SK-N-DZ (cell line): ENCODE data around the gene ALDH1A3. TPM values are rescaled to one million over a fixed set of nuclear protein-coding genes. Genes with fewer than 3 reads are reported as not detected.
"Not testable (repeated sequence)": the region's sequence is repeated elsewhere in the genome, so short reads cannot be mapped to it uniquely, and the experiment has no call there.

Experiments used
- DNase-seq: peaks from one replicate; pipeline ENCODE4 v3.0.0-alpha.2; 2015; ENCODE audit warnings: low spot score
- polyA plus RNA-seq, 2 experiments: library from polyadenylated mRNA; depleted of rRNA; stranded (reverse); fragments of >200 nt; gene quantifications; 2 replicates each; pipeline ENCODE4 v1.2.3, GENCODE V29; 2014

Gene ALDH1A3
- 0.09 TPM in 1 of 2 replicates, not detected in the other for polyA plus RNA-seq (2014; cell fraction: cytosol; rRNA removed)
- not detected in 2 replicates for polyA plus RNA-seq (2014; cell fraction: nucleus; rRNA removed)

DNA sequence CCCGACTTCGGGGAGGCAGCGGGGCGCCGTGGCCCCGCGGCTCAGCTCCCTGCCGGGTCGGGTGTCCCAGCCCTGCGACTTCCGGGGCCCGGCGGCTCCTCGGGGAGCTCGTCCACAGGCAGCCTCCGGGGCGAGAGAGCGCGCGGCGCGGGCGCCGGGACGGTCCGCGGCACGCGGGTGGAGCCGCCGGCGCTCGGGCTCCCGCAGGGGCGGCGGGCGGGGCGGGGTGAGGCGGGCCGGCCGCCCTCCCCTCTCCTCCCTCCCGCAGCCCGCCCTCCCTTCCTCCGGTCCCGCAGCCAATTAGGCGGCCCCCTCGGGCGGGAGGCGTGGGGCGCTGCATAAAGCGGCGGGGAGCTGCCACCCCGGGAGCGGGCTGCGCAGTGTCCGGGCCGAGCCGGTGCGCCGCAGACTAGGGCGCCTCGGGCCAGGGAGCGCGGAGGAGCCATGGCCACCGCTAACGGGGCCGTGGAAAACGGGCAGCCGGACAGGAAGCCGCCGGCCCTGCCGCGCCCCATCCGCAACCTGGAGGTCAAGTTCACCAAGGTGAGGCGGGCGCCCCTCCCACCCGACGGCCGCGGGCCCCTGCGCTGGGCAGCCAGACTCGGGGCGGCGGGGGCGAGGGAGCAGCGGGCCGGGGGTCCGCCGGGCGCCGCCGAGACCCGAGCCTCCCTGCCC lies at the start of gene ALDH1A3:
Gene ALDH1A3, plus strand, starts transcription at position 368 of the 675 bp plus-strand sequence. Its CDS starts 77 bp downstream, at position 445.
- no peak for DNase-seq

- no peak for DNase-seq
Observed at GRCh38 chr15:100831467-100831866, 48.2 kb upstream of the ALDH1A3 start.

DNA sequence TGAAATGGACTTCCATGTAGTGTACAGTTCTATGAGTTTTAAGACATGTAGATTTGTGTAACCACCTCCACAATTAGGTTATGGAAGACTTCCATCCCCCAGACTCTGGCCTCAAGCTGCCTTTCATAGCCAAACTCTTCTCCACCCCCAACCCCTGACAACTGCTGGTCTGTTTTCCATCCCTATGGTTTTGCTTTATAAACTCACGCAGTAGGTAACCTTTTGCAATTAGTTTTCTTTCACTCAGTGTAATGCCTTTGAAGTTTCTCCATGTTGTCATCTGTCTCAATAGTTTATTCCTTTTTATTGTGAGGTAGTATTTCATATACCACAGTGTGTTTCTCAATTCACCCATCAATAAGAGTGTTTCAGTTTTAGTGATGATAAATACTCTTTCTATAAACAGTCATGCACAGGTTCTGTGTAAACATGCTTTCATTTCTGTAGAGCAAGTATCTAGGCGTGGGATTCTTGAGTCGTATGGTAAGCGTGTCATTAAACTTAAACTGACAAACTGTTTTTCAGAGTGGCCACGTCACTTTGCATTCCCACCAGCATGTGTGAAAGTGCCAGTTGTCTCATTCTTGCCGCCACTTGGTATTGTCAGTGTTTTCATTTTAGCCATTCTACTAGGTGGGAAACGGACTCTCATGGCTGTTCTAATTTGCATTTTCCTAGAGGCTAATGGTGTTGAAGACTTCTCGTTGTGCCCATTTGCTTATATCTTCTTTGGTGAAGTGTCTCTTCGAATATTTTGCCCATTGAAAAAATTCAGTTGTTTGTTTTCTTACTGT lies 47.3 kb upstream of the ALDH1A3 start:
- DNase-seq: no peak

GRCh38 chr15:100833417-100834389 lies 45.9 kb upstream of the ALDH1A3 start:
- DNase-seq: no peak

GRCh38 chr15:100834731-100835130 lies 44.9 kb upstream of the ALDH1A3 start:
- no peak for DNase-seq

DNA sequence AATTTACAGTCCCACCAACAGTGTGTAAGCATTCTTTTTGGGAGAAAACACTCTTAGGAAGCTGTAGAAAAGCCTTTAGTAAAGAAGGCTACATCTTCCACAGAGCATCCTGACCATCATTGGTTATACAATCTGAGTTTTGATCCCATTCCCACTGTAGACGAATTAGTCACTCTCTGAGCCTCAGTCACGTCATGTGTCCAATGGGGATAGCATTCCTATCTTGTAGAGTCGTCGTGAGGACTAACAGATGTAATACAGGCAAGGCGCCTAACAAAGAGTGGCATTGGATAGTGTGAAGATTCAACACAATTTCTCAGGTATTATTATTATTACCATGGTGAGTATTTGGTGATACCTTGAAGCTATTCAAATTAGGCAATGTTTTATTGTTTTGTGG lies 44.0 kb upstream of the ALDH1A3 start:
- DNase-seq: no peak

- DNase-seq: no peak
Observed at GRCh38 chr15:100836501-100836900, 43.1 kb upstream of the ALDH1A3 start.

DNA sequence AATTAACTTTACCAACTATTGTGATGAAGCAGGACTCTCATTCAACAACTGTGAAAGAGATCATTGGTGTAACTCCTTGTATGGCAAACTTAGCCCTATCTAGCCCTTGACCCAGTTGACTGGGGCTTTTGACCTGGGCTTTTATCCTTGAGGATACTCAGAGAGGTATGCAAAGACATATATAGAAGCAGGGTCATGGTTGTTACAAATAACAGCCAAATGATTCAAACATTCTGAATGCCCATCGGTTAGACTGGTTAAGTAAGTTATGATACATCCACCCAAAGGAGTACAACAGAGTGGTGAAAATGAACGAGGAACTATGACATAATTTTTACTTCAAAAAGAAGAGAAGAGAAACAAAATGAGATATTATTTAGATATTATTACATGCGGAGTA lies 38.2 kb upstream of the ALDH1A3 start:
- no peak for DNase-seq

DNA sequence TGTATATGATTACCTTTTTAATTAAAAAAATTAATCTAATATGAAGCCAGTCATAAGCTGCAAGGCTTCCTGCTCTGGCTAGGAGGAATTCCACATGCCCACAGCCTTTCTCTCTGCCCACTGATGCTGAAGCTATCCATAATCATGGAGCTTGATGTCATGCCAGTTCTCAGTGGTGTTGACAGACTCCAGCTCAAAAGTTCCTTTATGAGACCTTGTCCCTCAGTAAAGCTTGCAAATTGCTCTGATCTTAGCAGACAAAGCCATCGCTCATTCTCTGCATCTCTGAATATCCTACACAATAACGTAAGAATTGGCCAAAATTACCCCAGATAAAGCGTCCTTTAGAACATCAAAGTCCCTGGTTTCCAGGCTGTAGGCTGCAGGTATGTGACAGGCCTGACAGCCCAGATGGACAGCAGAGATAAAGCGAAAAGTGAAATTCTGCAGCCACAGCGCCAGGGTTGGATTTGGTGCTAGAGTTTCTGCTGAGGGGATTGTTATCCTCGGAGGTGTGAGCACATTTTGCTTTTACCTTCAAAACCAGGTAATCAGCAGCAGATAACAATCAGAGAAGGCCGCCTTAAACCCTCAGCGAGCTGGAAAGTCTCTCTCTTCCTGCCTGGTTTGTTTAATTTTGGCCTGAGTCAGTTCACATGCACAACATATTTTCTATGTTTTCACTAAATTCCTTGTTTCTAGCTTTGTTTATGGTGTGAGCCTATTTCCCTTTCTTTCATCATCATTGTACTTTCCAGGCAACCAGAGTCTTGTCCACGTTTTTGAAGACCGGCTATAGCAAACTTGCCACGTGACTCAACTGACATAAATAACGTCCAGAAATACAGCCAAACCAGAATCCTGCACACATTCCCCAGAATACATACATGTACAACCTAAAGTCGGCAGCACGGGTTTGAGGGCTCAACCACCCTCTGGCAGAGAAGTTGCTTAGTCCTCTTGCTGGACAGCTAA lies 36.6 kb upstream of the ALDH1A3 start:
- peak; percentile 79 for DNase-seq

GRCh38 chr15:100844167-100844566 lies 35.5 kb upstream of the ALDH1A3 start:
- DNase-seq: no peak

DNA sequence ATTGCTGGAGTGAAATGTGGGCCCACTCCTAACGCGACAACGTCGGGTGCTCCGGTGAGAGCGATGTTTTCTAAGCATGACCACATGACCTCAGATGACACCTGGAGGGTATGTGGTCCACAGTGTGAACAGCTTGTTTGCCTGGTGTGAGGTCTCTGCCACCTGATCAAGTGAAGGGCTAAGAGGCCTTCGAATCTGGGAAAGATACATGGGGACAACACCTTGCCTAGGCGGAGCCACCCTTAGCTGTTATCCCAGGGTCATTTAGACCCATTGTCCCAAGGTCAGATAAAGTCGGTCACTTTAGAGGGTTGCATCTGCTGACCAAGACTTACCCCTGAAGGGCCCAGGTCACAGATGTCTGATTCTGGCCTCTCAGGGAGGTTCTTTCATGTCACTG lies 34.9 kb upstream of the ALDH1A3 start:
- no peak for DNase-seq

DNA sequence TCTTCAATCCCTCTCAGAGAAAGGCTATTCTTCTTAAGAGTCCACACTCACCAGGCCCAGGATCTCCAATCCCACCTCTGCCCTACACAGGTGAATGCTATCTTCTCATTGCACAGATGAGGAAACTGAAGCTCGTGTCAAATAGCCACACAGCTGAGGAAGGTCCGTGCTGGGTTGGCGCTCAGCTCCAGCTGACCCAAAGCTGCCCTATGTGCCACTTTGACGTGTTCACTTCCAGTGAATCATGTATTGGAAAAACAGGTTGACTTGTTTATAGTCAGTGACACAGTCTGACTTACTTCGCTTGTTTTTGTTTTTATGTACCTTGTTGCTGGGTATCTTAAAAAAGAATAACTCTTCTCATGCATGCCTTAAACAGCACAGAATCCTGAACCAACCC lies 32.4 kb upstream of the ALDH1A3 start:
- DNase-seq: no peak

DNA sequence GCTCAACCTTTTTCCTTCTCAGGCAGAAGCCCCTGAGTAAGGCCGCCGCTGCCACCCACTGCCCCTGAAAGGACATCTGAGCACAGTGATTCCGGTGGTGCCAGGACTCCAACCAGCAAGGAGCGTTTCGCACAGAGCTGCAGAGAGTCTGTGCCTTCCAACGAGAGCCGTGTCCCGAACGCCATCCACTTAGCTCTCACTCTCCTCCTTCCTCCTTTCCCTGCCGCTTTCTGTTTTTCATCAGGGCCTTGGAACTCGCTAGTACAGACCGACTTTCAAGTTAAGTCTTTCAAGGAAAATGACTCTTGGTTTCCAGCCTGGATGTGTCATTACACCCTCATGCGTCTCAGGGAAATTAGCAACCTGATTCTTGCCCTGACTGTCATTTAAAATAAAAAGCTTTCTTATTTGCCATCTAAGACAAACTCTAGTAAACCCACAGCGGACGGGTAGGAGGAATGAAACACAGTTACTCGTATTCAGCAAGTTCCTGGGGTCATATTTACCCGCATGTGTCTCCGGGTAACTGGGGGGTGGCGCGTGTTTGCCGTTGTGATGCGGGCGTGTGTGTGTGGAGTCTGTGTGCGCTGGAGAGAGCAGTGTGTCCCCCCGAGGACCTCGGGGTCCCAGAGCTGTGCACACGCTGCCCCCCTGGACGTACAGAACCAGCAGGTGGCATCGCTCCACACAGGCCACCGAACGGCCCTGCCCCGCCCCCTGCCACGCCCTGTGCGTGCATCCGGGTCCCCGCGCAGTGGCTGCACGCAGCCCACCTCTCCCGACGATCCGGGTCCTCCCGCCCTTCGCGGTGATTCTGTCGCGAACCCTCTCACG lies 30.4 kb upstream of the ALDH1A3 start:
- no peak for DNase-seq

DNA sequence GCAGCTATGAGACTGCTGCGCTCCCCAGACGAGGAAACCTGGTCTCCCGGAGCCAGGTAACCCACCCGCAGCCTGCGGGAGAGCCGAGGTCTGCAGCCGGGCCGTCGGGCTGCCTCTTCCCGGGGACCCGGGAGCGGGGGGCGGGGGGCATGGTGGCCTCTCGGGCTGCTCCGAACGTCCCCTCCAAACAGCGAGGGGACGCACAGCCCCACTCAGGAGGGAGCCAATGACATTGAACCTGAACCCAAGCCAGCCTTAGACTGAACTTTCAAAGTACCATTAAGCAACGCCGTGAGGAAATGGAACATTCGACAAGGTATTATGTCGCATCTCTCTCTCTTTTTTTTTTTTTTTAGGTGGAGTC lies 29.8 kb upstream of the ALDH1A3 start:
- no peak for DNase-seq

GRCh38 chr15:100851428-100852015 lies 28.1 kb upstream of the ALDH1A3 start:
- not testable (repeated sequence) for DNase-seq

DNA sequence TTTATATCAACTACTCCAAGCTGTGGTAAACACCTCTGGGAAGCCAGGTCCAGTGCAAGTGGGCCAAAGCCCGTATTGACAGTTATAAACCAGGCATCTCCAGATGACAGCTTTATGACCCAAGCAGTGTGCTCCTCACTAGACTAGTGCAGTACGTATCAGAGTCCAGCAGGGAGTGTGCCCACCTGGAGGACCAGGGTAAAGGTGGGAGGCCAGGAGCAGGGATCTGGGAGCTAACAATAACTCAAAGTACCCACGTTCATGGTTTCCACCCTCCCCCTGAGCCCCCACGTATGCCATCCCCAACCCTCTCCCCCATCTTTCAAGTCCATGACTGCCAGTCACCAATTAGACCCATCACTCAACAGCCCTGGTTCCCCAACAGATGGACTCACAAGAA lies 27.0 kb upstream of the ALDH1A3 start:
- DNase-seq: no peak

- DNase-seq: no peak
Observed at GRCh38 chr15:100853676-100854440, 25.8 kb upstream of the ALDH1A3 start.

DNA sequence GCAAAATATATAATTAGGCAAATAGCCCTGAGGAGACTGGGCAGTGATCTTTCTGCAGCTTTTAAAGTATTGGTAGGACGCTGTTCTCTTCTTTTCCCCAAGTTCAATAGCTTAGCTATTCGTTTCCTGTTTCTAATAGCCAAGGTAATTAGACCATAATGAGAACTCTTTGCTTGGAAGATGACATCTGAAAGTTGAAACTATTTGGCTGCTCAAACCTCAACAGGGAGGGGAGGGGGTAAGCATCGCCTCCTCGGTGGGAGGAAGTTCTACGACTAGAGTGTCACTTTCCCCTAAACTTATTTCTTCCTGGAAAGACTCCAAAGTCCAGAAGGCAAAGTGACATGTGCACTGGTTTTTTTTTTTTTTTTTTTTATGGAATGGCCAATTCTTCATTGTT lies 22.8 kb upstream of the ALDH1A3 start:
- DNase-seq: no peak

DNA sequence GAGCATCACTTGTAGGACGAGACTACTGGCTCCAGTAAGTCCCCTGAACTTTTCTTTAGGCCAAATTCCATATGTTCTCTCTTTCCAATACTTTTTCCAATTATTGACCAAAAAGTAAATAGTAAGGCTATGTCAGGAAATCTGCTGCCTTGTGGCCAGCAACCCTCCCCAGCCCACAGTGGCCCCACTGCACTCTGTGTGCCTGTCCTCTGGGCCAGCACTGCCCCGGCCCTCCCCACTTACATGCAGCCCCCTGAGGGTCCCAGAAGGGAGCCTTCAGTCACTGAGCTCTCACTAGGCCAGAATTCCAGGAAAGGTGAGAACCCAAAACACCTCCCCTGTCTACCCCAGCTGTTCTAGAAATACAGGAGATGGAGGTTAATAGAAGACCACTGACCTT lies 21.3 kb upstream of the ALDH1A3 start:
- DNase-seq: no peak
